GM12865 (cell line): ENCODE measurements around the gene IER2.

Experiments used
- DNase-seq: peaks from one replicate; pipeline ENCODE4 v3.0.0; 2010; ENCODE audit warnings: low read depth
- H3K4me3 ChIP-seq: 2 replicates; pipeline ENCODE4 v1.5.1; 2011; ENCODE audit warnings: mild to moderate bottlenecking, low read depth, low read length, control low read depth
- CTCF ChIP-seq: IDR thresholded peaks from 2 replicates; pipeline ENCODE4 v1.5.1; 2011; ENCODE audit warnings: low read length, control low read depth, low read depth, inconsistent platforms; ENCODE audit not compliant: insufficient read depth; ENCODE audit errors: missing control alignments

IER2 gene

GRCh38 chr19:13120031-13120430 is 30.2 kb upstream of the IER2 start:
- H3K4me3 ChIP-seq = no peak overlapping the region
- no peak for TF ChIP-seq CTCF
- DNase-seq = no peak

DNA sequence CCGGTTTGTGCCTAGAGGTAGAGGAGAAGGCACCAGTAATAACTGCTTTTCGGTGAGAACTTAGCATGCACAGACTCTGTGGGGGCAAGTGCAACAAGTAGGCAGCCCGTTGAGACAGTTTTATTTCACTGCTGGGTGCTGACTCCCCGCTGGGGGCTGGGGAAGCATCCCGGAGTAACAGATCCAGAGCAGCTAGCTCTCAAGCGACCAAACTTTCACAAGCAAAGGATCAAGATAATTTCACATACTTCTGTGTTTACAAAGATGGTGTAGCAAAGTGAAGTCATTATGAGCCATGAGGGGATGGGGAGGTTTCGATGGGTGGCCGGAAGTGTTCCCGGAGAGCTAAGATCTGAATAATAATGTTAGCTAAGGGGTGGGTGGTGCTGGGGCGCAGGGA is 29.4 kb upstream of the IER2 start:
- DNase-seq = no peak
- no peak for TF ChIP-seq CTCF
- H3K4me3 ChIP-seq = no peak overlapping the region

- TF ChIP-seq CTCF = no peak
- no peak overlapping the region for H3K4me3 ChIP-seq
- peak; percentile 62 for DNase-seq
Measured at GRCh38 chr19:13121551-13122274, 28.5 kb upstream of the IER2 start.

- no peak for DNase-seq
- TF ChIP-seq CTCF = no peak
- H3K4me3 ChIP-seq = no peak overlapping the region
Measured at GRCh38 chr19:13122275-13122878, 27.8 kb upstream of the IER2 start.

DNA sequence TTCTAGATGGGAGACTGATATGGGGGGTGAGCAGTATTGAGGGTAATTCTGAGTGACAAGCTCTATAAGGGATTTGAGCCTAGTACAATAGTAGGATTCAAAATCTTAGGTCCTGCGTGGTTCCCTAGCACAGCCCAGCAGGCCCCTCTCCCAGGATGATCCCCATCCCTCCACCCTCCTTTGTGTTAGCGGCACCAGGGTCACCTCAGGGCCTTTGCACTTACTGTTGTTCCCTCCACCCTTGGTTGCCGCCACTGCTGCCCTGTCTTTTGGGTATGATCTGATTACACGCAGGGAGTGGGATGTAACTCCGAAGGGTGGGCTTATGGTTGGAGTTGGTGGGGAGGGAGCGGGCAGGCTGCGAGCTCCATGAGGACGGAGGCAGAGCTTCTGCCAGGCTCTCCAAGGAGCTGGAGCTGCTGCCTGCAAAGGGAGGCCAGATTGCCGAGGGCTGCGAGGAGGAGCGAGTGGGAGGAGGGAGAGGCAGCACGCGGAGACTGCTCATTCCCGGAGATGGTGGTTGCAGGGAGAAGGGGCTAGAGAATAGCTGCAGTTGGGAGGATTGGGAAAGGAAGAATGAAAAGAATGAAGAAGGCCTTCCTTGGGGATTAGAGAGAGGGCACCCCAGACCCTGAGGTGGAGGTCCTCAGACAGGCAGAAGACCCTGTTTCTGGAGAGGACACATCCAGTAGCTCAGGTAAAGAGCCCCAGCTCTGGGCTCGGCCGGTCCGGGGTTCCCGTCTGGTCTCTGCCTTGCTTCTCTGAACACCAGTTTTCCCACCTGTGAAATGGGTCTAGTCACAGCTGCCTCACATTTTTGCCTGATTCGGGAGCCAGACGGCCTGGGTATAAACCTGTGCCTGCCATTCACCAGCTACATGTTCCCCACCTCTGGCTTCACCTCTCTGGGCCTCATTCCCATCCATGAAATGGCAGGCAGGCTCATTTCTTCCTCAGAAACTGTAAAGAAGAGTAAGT is 26.9 kb upstream of the IER2 start:
- H3K4me3 ChIP-seq = no peak overlapping the region
- no peak for DNase-seq
- no peak for TF ChIP-seq CTCF

- no peak for TF ChIP-seq CTCF
- DNase-seq = no peak
- H3K4me3 ChIP-seq = no peak overlapping the region
Measured at GRCh38 chr19:13127051-13127450, 23.2 kb upstream of the IER2 start.
